ENCODE data around the gene MEGF11. TPM values are rescaled to one million over a fixed set of nuclear protein-coding genes. Genes with fewer than 3 reads are reported as not detected.

MEGF11 gene
- polyA plus RNA-seq, 2 of the 4 experiments (the other 2 are of a cell fraction): 0.25 to 0.31 TPM

- H3K9me3 ChIP-seq: no peaks in the 10 kb centered on the region
- H3K4me3 ChIP-seq: no peak overlapping the region
- ChIA-PET POLR2A (no interaction called here), CTCF (interaction anchor here (1.3 kb wide), 1 partner anchor 16 kb away, joined by 4 read pairs; no protein-coding TSS in a partner anchor)
- H3K4me1 ChIP-seq: no peaks in the 10 kb centered on the region
- no peak overlapping the region for H3K27ac ChIP-seq
- FAIRE-seq (no peak), DNase-seq (ENCODE audit: low read depth in 1 of 2, low spot score in 1 of 2) (no peak), ATAC-seq (no peak)
- no peak overlapping the region for H3K4me2 ChIP-seq
- 31% methylated on average over 7 of the region's 7 CpGs for WGBS (ENCODE audit: missing lambda C conversion rate)
- TF ChIP-seq JUN (IDR thresholded peaks at IDR 0.05): no peak
- no peak for TF ChIP-seq EP300 (IDR thresholded peaks at IDR 0.05)
- no peak for TF ChIP-seq ATOH8 (CRISPR knock-in tag; IDR thresholded peaks at IDR 0.05; ENCODE audit: low read depth)
- TF ChIP-seq HOXA7 (CRISPR knock-in tag; IDR thresholded peaks at IDR 0.05): no peak
- TF ChIP-seq FOXS1 (CRISPR knock-in tag; IDR thresholded peaks at IDR 0.05): no peak
- TF ChIP-seq CHD4 (IDR thresholded peaks at IDR 0.05; ENCODE audit: borderline replicate concordance): no peak
- TF ChIP-seq HOXB13 (CRISPR knock-in tag; IDR thresholded peaks at IDR 0.05; ENCODE audit: low read depth): no peak
- TF ChIP-seq HDAC2 (IDR thresholded peaks at IDR 0.05): no peak
- TF ChIP-seq RARB (CRISPR knock-in tag; IDR thresholded peaks at IDR 0.05): no peak
- TF ChIP-seq ZFP36 (IDR thresholded peaks at IDR 0.05; ENCODE audit: borderline replicate concordance, partially characterized antibody): no peak
- TF ChIP-seq CTCF (IDR thresholded peaks at IDR 0.05): no peak
- no peak for TF ChIP-seq KDM1A (IDR thresholded peaks at IDR 0.05; ENCODE audit: low read depth)
Observed at GRCh38 chr15:66051833-66052232, 201.7 kb downstream of the MEGF11 start.

- no peaks in the 10 kb centered on the region for H3K9me3 ChIP-seq
- H3K4me2 ChIP-seq: no peak overlapping the region
- 27% methylated on average over 5 of the region's 5 CpGs for WGBS (ENCODE audit: missing lambda C conversion rate)
- no peak for ATAC-seq
- DNase-seq (ENCODE audit: low read depth in 1 of 2, low spot score in 1 of 2): no peak
- no peaks in the 10 kb centered on the region for H3K4me1 ChIP-seq
- no peak overlapping the region for H3K4me3 ChIP-seq
- no peak for TF ChIP-seq HOXB13 (CRISPR knock-in tag; IDR thresholded peaks at IDR 0.05; ENCODE audit: low read depth)
- no peak for TF ChIP-seq SREBF2 (IDR thresholded peaks at IDR 0.05)
- TF ChIP-seq KDM5A (IDR thresholded peaks at IDR 0.05): no peak
- TF ChIP-seq JUN (IDR thresholded peaks at IDR 0.05): no peak
- TF ChIP-seq RAD21 (conservative IDR thresholded peaks at IDR 0.05 in 1 of 2, IDR thresholded peaks at IDR 0.05 in 1 of 2): no peak
- no peak for TF ChIP-seq TFCP2L1 (CRISPR knock-in tag; IDR thresholded peaks at IDR 0.05)
- TF ChIP-seq EHF (CRISPR knock-in tag; IDR thresholded peaks at IDR 0.05): no peak
- no peak for TF ChIP-seq BHLHE40 (IDR thresholded peaks at IDR 0.05; ENCODE audit: low read depth, low read length)
- no peak for TF ChIP-seq HOXB5 (CRISPR knock-in tag; IDR thresholded peaks at IDR 0.05)
- TF ChIP-seq FOSL2 (IDR thresholded peaks at IDR 0.05): no peak
- no peak for TF ChIP-seq FOSL2 (CRISPR knock-in tag; IDR thresholded peaks at IDR 0.05)
- TF ChIP-seq TP53 (CRISPR knock-in tag; IDR thresholded peaks at IDR 0.05): no peak
- no peak for TF ChIP-seq REST (IDR thresholded peaks at IDR 0.05)
- ChIA-PET POLR2A (no interaction called here), CTCF (interaction anchor here (1.3 to 2.0 kb wide), 3 partner anchors 71 to 411 kb away, joined by 3 to 5 read pairs (median 4); no protein-coding TSS in a partner anchor)
- H3K27ac ChIP-seq: no peak overlapping the region
- no peak for FAIRE-seq
Observed at GRCh38 chr15:66050264-66050663, 203.3 kb downstream of the MEGF11 start.
